ENCODE data around the gene TBXA2R. TPM values are rescaled to one million over a fixed set of nuclear protein-coding genes. Genes with fewer than 3 reads are reported as not detected.
"Not testable (repeated sequence)": the region's sequence is repeated elsewhere in the genome, so short reads cannot be mapped to it uniquely, and the experiment has no call there.

Gene TBXA2R
- total RNA-seq, 1 donor from 2014 or later, result 1.9 TPM

- peak; percentile 100 for DNase-seq (ENCODE audit: low spot score)
- intact Hi-C loops (cut with DNase I), result loop anchor here (1.0 to 5.0 kb wide), 2 partner anchors 15 to 65 kb away; partner anchors contain the start of genes FZR1 and MFSD12
Observed at GRCh38 chr19:3572132-3572854, 34.4 kb downstream of the TBXA2R start.

GRCh38 chr19:3570606-3571011 lies 36.1 kb downstream of the TBXA2R start:
- intact Hi-C loops (cut with DNase I), result loop anchor here (5.0 kb wide), 1 partner anchor 63 kb away; the partner anchor contains the start of gene FZR1
- no peak for DNase-seq (ENCODE audit: low spot score)

GRCh38 chr19:3570042-3570441 lies 36.6 kb downstream of the TBXA2R start:
- intact Hi-C loops (cut with DNase I), result loop anchor here (5.0 kb wide), 1 partner anchor 63 kb away; the partner anchor contains the start of gene FZR1
- not testable (repeated sequence) for DNase-seq (ENCODE audit: low spot score)

DNA sequence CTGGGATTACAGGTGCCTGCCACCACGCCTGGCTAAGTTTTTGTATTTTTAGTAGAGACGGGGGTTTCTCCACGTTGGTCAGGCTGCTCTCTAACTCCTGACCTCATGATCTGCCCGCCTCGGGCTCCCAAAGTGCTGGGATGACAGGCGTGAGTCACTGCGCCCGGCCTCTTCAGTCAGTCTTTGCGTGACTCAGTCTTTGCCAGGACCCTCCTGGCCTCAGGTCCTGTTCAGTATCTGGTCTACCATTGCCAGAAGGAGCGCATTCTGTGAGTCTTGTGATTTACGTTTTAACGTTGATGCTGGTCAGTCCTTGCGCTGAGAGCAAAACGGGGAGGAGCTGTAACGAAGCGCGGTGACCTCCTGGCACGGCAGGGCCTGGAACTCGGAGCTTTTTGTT lies 41.5 kb downstream of the TBXA2R start:
- no peak for DNase-seq (ENCODE audit: low spot score)
- intact Hi-C loops (cut with DNase I), result no loop called here

DNA sequence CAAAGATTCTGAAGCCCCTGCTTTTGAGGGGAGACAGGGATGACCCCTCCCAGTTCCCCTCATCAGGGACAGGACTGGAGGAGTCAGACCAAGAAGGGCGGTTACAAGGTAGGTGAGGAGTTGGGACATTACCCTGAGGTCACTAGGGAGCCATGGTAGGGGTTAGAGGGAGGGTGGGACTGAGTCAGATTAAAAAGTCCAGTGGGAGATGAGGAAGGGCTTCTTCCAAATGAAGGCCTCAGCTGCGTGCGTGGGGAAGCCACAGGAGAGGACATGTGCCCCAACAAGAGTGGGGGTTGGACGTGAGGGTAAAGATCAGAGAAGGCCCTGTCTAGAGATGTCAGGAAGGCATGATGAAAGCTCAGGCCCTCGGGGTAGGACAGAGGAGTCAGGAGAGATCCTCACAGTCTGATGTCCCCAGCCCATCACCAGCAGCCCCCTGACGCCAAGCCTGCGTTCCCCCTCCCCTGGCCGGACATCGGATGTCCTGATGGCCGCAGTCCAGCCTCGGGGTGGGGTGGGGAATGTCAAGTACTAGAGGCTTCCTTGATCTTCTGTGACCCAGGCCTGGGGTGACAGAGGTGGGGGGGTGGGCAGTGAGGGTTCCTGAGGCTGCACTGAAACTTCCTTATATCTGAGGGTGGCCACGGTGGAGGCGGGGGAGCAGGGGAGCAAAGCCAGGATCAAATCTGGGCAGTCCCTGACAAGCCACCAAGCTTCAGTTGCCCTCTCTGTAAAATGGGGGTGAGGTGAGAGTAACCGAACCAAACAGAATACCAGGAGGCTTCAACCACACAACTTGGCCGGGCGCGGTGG lies 42.8 kb downstream of the TBXA2R start:
- intact Hi-C loops (cut with DNase I), result no loop called here
- no peak for DNase-seq (ENCODE audit: low spot score)

DNA sequence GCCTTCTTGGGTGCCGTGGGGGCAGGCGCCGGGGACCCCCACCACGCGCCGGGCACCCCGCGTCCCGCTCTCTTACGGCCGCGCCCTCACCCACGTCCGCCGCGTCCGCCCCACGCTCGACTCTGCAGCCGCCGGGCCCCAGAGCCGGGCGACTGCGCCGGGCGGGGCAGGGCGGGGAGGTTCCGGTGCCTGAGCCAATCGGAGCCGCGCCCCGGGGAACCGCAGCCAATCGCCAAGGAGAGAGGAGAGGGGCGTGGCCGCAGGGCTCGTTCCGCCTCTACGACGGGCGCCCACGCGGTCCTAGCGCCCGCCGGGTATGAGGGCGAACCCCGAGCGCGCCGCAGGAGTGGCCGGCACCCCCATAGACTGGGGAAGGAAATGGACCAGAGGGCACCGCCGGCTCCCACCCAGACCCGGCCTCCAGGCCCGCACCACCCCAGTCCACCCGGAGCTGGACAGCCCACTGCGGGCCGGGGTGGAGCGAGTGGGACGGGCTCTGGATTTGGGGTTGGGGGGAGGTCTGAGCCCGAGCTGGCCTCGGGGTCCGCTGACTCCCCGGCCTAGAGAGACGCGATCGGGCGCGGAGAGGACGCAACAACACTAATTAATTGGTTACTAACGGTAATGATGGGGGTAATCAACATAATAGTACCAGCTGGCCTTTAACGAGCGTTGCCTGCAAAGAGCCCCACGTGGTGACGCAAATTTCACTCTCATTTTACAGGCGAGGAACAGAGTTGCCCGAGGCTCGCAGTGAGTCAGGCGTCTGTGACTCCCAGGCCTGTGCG lies 49.0 kb downstream of the TBXA2R start, which contains the start of gene MFSD12:
TSS of gene MFSD12 (minus strand) at position 126 of the 788 bp plus-strand sequence. CDS start 183 bp downstream, outside the sequence.
- peak; percentile 97 for DNase-seq (ENCODE audit: low spot score)
- intact Hi-C loops (cut with DNase I), result loop anchor here (1.0 kb wide), 1 partner anchor 15 kb away; the partner anchor contains the start of gene HMG20B

- intact Hi-C loops (cut with DNase I), result loop anchor here (1.0 kb wide), 1 partner anchor 15 kb away; the partner anchor contains the start of gene HMG20B
- DNase-seq (ENCODE audit: low spot score), result no peak
Observed at GRCh38 chr19:3556978-3557460, 49.7 kb downstream of the TBXA2R start.

GRCh38 chr19:3556423-3556977 lies 50.2 kb downstream of the TBXA2R start:
- intact Hi-C loops (cut with DNase I), result no loop called here
- DNase-seq (ENCODE audit: low spot score), result no peak

DNA sequence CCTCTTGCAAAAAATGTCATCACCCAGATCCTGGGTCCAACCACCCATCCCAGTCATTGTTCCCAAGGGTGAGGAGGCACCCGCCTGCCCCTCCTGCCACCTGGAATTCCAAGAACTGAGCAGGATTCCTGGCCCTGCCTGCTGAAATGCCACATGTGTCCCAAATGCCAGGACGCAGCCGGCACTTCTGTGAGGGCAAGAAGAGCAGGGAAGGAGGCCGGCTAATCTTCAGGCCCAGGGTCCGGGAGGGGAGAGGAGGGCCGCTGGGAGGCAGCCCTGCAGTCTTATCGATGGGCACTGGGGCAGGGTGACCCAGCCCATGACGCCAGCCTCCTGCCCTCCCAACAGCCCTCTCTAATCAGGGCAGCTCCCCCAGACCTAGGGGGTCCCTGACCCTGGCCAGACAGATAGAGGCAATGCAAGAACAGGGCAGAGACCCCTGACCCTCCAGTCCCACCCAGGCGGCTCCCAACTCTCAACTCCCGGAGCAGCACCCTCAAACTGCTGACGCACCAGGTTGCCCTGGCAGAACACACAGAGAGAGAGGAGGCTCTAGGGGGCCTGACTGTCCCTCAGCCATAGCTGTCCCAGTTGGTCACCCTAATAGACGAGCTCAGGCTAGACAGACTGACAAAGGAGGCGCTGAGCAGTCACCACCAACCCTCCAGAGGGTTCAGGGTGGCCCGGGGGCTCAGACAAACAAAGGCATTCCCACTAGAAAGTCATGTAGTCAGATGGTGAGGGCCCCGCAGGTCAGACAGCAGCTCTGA lies 50.8 kb downstream of the TBXA2R start:
- intact Hi-C loops (cut with DNase I), result no loop called here
- no peak for DNase-seq (ENCODE audit: low spot score)

- DNase-seq (ENCODE audit: low spot score), result no peak
- intact Hi-C loops (cut with DNase I), result no loop called here
Observed at GRCh38 chr19:3554254-3555083, 52.2 kb downstream of the TBXA2R start.

GRCh38 chr19:3551792-3552095 lies 54.9 kb downstream of the TBXA2R start:
- intact Hi-C loops (cut with DNase I), result loop anchor here (2.0 kb wide), 1 partner anchor 157 kb away; the partner anchor contains the start of gene TJP3
- no peak for DNase-seq (ENCODE audit: low spot score)

- intact Hi-C loops (cut with DNase I), result loop anchor here (2.0 kb wide), 1 partner anchor 158 kb away; the partner anchor contains the start of gene TJP3
- DNase-seq (ENCODE audit: low spot score), result no peak
Observed at GRCh38 chr19:3550947-3551791, 55.5 kb downstream of the TBXA2R start.

GRCh38 chr19:3549816-3550215 lies 56.9 kb downstream of the TBXA2R start:
- no peak for DNase-seq (ENCODE audit: low spot score)
- intact Hi-C loops (cut with DNase I), result loop anchor here (2.0 kb wide), 1 partner anchor 159 kb away; the partner anchor contains the start of gene TJP3

- no peak for DNase-seq (ENCODE audit: low spot score)
- intact Hi-C loops (cut with DNase I), result no loop called here
Observed at GRCh38 chr19:3548606-3549005, 58.1 kb downstream of the TBXA2R start.

- intact Hi-C loops (cut with DNase I), result no loop called here
- no peak for DNase-seq (ENCODE audit: low spot score)
Observed at GRCh38 chr19:3547767-3548282, 58.9 kb downstream of the TBXA2R start.

DNA sequence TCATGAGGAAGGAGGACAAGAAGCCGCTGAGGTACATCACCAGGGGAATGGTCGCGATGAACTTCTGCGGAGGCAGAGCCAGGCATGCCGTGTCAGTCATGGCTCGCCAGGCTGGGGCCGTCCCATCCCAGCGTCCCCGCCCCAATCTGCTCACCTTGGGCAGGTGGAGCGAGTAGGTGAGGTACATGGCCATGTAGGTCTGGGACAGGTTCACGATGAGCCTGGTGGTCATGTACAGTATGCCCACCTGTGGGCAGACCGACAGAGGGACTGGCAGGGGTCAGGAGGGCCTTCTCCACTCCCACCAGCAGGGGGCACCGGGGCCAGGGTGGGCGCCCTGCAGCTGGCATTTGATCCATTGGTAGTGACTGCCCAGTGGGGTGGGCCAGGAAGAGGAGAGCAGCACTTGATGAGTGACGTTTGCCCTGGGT lies 59.4 kb downstream of the TBXA2R start:
- DNase-seq (ENCODE audit: low spot score), result no peak
- intact Hi-C loops (cut with DNase I), result no loop called here

Measured in cardiac septum (tissue), 1 donor.